ENCODE data around the gene SRPRA.

The SRPRA gene

DNA sequence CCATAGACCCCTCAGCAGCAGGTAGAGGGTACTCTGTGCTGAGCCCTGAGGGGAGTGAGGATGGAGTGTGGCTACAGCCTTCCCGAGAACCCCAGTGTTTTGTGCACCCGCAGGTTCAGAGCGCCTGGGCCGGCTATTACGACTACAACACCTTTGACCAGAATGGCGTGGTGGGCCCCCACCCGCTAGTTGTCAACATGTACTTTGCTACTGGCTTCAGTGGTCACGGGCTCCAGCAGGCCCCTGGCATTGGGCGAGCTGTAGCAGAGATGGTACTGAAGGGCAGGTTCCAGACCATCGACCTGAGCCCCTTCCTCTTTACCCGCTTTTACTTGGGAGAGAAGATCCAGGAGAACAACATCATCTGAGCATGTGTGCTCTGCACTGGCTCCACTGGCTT, 8.6 kb upstream of the SRPRA start:
- peaks cover 4 to 64% of the 10 kb centered on the region in 2 experiments; a peak in 2 of 3 replicates for H3K36me3 ChIP-seq (ENCODE audit: control insufficient read depth in 2 of 2, insufficient read depth in 1 of 2, low read length in 2 of 2)
- H3K4me1 ChIP-seq (ENCODE audit: control insufficient read depth, insufficient read depth, low read length) = no peaks in the 10 kb centered on the region
- ChIA-PET CTCF (interaction anchor here (0.6 kb wide), 1 partner anchor 305 kb away, joined by 3 read pairs; no protein-coding TSS in a partner anchor), POLR2A (no interaction called here)
- H3K9me3 ChIP-seq (ENCODE audit: control insufficient read depth, insufficient read depth, low read depth, low read length) = no peaks in the 10 kb centered on the region
- no peak overlapping the region for H3K4me3 ChIP-seq (ENCODE audit: low read depth, low read length)
- no peak overlapping the region for H3K27ac ChIP-seq (ENCODE audit: extremely low read depth, low read depth, low read length)
- TF ChIP-seq SP7 (tag by site-specific recombination; IDR thresholded peaks at IDR 0.05) (no peak), ZNF239 (tag by site-specific recombination; IDR thresholded peaks at IDR 0.05) (no peak), ZSCAN5A (tag by site-specific recombination; IDR thresholded peaks at IDR 0.05) (no peak), TSHZ1 (tag by site-specific recombination; IDR thresholded peaks at IDR 0.05; ENCODE audit: borderline replicate concordance) (no peak), BCL11A (tag by site-specific recombination; IDR thresholded peaks at IDR 0.05; ENCODE audit: low read depth) (no peak), ZNF660 (tag by site-specific recombination; IDR thresholded peaks at IDR 0.05) (no peak), ZFHX2 (tag by site-specific recombination; conservative IDR thresholded peaks at IDR 0.05) (no peak), ATF2 (tag by site-specific recombination; IDR thresholded peaks at IDR 0.05; ENCODE audit: low read depth) (no peak), ZNF223 (tag by site-specific recombination; IDR thresholded peaks at IDR 0.05) (no peak)
- TF ChIP-seq, protein P1, sequence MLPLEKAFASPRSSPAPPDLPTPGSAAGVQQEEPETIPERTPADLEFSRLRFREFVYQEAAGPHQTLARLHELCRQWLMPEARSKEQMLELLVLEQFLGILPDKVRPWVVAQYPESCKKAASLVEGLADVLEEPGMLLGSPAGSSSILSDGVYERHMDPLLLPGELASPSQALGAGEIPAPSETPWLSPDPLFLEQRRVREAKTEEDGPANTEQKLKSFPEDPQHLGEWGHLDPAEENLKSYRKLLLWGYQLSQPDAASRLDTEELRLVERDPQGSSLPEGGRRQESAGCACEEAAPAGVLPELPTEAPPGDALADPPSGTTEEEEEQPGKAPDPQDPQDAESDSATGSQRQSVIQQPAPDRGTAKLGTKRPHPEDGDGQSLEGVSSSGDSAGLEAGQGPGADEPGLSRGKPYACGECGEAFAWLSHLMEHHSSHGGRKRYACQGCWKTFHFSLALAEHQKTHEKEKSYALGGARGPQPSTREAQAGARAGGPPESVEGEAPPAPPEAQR (tag by site-specific recombination; IDR thresholded peaks at IDR 0.05) = no peak

DNA sequence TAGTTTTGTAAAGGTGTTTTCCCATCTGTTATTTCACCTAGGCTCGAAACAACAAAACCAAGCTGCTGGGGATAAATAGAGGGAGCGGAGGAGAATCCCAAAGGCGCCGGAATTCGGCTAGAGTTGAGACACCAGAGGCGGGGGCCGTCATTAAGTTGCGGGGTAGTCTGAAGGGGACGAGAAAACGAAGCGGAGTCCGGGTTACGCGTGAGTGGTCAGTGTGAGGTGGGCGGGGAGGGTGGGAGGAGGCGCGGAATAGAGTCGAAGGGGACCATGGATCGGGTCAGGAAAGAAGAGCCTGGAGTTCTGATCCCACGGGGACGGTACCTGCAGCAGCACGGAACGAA, 361 bp downstream of the SRPRA start:
- H3K27ac ChIP-seq (ENCODE audit: extremely low read depth, low read depth, low read length) = peak overlapping the region; percentile 65; the same call in 1 of the 2 replicates
- TF ChIP-seq MEIS1 (CRISPR knock-in tag; IDR thresholded peaks at IDR 0.05; ENCODE audit: borderline replicate concordance) = no peak
- peak; percentile 66 for TF ChIP-seq EGR2 (tag by site-specific recombination; IDR thresholded peaks at IDR 0.05; ENCODE audit: low read depth)
- TF ChIP-seq KLF9 (tag by site-specific recombination; IDR thresholded peaks at IDR 0.05; ENCODE audit: low read depth) = peak; percentile 26; the same call in 1 of the 2 replicates
- peak; percentile 71 for TF ChIP-seq ZFHX2 (tag by site-specific recombination; conservative IDR thresholded peaks at IDR 0.05)
- peak overlapping the region; percentile 94 for H3K4me3 ChIP-seq (ENCODE audit: low read depth, low read length)
- H3K4me1 ChIP-seq (ENCODE audit: control insufficient read depth, insufficient read depth, low read length) = no peaks in the 10 kb centered on the region
- H3K9me3 ChIP-seq (ENCODE audit: control insufficient read depth, insufficient read depth, low read depth, low read length) = no peaks in the 10 kb centered on the region
- CTCF ChIA-PET = no interaction called here
- peaks cover 4 to 64% of the 10 kb centered on the region in 2 experiments; a peak in 2 of 3 replicates for H3K36me3 ChIP-seq (ENCODE audit: control insufficient read depth in 2 of 2, insufficient read depth in 1 of 2, low read length in 2 of 2)
- POLR2A ChIA-PET = interaction anchor here (0.7 to 4.4 kb wide), 10 partner anchors 10 to 87 kb away, joined by 3 to 24 read pairs (median 4); partner anchors contain the start of genes DCPS, FAM118B, RPUSD4 and TIRAP

DNA sequence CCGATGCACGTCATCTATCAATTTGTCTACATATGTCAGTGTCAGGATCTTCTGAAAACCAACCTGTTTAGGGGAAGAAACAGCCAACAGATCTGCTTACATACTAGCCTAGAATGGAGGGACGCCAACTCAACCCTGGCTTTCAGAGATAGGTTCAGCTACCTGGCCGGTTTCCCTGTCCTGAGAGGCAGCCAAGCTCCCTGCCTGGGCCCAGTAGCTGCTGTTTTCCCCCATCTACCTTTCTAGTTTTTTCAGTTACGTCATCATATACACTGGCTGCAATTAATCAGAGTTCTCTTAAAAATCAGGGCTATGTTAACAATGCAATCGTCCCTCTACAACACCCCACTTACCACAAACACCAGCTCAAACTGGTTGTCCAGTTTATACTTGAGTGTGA, 1.0 kb downstream of the SRPRA start:
- ChIA-PET CTCF (interaction anchor here (0.7 kb wide), 1 partner anchor 344 kb away, joined by 4 read pairs; no protein-coding TSS in a partner anchor), POLR2A (interaction anchor here (1.4 kb wide), 1 partner anchor 87 kb away, joined by 4 read pairs; no protein-coding TSS in a partner anchor)
- Histone ChIP-seq H3K4me3 (ENCODE audit: low read depth, low read length) (peak overlapping the region; percentile 94), H3K27ac (ENCODE audit: extremely low read depth, low read depth, low read length) (no peak overlapping the region; the same call in 1 of the 2 replicates), H3K9me3 (ENCODE audit: control insufficient read depth, insufficient read depth, low read depth, low read length) (no peaks in the 10 kb centered on the region), H3K36me3 (ENCODE audit: control insufficient read depth in 2 of 2, insufficient read depth in 1 of 2, low read length in 2 of 2) (peaks cover 4 to 64% of the 10 kb centered on the region in 2 experiments; a peak in 2 of 3 replicates), H3K4me1 (ENCODE audit: control insufficient read depth, insufficient read depth, low read length) (no peaks in the 10 kb centered on the region)
- TF ChIP-seq, protein P2, sequence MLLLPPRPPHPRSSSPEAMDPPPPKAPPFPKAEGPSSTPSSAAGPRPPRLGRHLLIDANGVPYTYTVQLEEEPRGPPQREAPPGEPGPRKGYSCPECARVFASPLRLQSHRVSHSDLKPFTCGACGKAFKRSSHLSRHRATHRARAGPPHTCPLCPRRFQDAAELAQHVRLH (tag by site-specific recombination; IDR thresholded peaks at IDR 0.05) = no peak
- 0 out of 2 replicates have a peak, but pooled peaks have one; percentile 21 for TF ChIP-seq ATF2 (tag by site-specific recombination; IDR thresholded peaks at IDR 0.05; ENCODE audit: low read depth)

Data from HEK293 (cell line).